ENCODE data around the gene CHST3.
A peak's percentile ranks its signal among the peaks of the same experiment; 100 is the strongest.

Gene CHST3

GRCh38 chr10:71950683-71951082 is 13.5 kb upstream of the CHST3 start:
- TF ChIP-seq CTCF (conservative IDR thresholded peaks at IDR 0.05), result no peak
- no peak overlapping the region for H3K27ac ChIP-seq

- TF ChIP-seq CTCF (conservative IDR thresholded peaks at IDR 0.05), result no peak
- H3K27ac ChIP-seq, result no peak overlapping the region
Observed at GRCh38 chr10:71952745-71953144, 11.4 kb upstream of the CHST3 start.

GRCh38 chr10:71957546-71958275 is 6.5 kb upstream of the CHST3 start:
- TF ChIP-seq CTCF (conservative IDR thresholded peaks at IDR 0.05), result no peak
- no peak overlapping the region for H3K27ac ChIP-seq

- no peak for TF ChIP-seq CTCF (conservative IDR thresholded peaks at IDR 0.05)
- peak overlapping the region; percentile 33; the same call in 1 of the 2 replicates for H3K27ac ChIP-seq
Observed at GRCh38 chr10:71959526-71959925, 4.7 kb upstream of the CHST3 start.

GRCh38 chr10:71961831-71962230 is 2.4 kb upstream of the CHST3 start:
- no peak for TF ChIP-seq CTCF (conservative IDR thresholded peaks at IDR 0.05)
- H3K27ac ChIP-seq, result no peak overlapping the region

GRCh38 chr10:71962901-71963300 is 1.3 kb upstream of the CHST3 start:
- no peak for TF ChIP-seq CTCF (conservative IDR thresholded peaks at IDR 0.05)
- H3K27ac ChIP-seq, result no peak overlapping the region

GRCh38 chr10:71963351-71964097 is 671 bp upstream of the CHST3 start:
- peak overlapping the region; percentile 81; the same call in 1 of the 2 replicates for H3K27ac ChIP-seq
- TF ChIP-seq CTCF (conservative IDR thresholded peaks at IDR 0.05), result no peak

All from VCaP (cell line).